HL-60 (cell line): ENCODE data around the gene LCE3C.

Source experiments
- DNase-seq, 2 experiments: peaks; one replicate each; pipeline ENCODE4 v3.0.0-alpha.2; 2010 to 2020; ENCODE audit warnings: low read depth in 1 of 2, low spot score in 1 of 2
- H3K27ac ChIP-seq: fragments of 250-450 bp; sonication (Bioruptor Pico); replicated peaks from 2 replicates; pipeline ENCODE4 v1.5.1; 2020; ENCODE audit warnings: mild to moderate bottlenecking, moderate library complexity
- H3K27me3 ChIP-seq: fragments of 250-450 bp; sonication (Bioruptor Pico); 2 replicates; pipeline ENCODE4 v1.5.1; 2021; ENCODE audit warnings: mild to moderate bottlenecking, moderate library complexity; ENCODE audit not compliant: insufficient read depth, poor library complexity, severe bottlenecking
- H3K4me3 ChIP-seq: replicated peaks from 2 replicates; pipeline ENCODE4 v1.5.1; 2011; ENCODE audit warnings: mild to moderate bottlenecking, control low read depth, low read length; ENCODE audit not compliant: insufficient read depth
- CTCF ChIP-seq: IDR thresholded peaks from one replicate; pipeline ENCODE4 v1.5.1; 2011; ENCODE audit warnings: low read length, control low read depth, inconsistent platforms; ENCODE audit not compliant: insufficient read depth
- GABPA ChIP-seq: IDR thresholded peaks from 2 replicates; pipeline ENCODE4 v1.6.1; 2012; ENCODE audit warnings: low read depth
- POLR2AphosphoS5 ChIP-seq: IDR thresholded peaks from 2 replicates; pipeline ENCODE4 v1.6.1; 2012; ENCODE audit warnings: low read depth
- SPI1 ChIP-seq: IDR thresholded peaks from 2 replicates; pipeline ENCODE4 v1.6.1; 2012; ENCODE audit warnings: low read depth, mild to moderate bottlenecking, borderline replicate concordance
- TF ChIP-seq, protein P1 (sequence below): IDR thresholded peaks from 2 replicates; pipeline ENCODE4 v1.6.1; 2012; ENCODE audit warnings: low read depth; ENCODE audit not compliant: insufficient replicate concordance

LCE3C gene

DNA sequence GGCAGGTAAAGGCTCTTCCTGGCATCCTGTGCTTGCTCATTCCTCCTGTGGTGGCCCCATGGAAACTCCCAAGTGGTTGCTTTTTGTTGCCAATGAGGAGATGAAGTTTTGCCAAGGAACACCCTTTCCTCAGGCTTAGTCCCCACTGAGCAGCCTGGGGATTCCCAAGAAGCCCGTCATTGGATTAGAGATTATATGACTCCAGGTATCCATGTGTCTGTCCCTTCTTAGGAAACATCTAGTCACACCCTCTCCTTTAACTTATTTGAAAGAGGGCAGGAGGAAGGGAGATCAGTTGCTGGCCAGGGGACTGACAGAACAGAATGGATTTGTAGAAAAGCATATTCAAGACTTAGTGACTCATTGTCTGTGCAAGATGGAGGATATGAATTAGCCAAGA lies 26.7 kb downstream of the LCE3C start:
- no peaks in the 10 kb centered on the region for H3K27me3 ChIP-seq
- no peak for DNase-seq
- no peak overlapping the region for H3K27ac ChIP-seq
- TF ChIP-seq POLR2AphosphoS5 (no peak), SPI1 (no peak), GABPA (no peak), CTCF (no peak)
- TF ChIP-seq, protein P1, sequence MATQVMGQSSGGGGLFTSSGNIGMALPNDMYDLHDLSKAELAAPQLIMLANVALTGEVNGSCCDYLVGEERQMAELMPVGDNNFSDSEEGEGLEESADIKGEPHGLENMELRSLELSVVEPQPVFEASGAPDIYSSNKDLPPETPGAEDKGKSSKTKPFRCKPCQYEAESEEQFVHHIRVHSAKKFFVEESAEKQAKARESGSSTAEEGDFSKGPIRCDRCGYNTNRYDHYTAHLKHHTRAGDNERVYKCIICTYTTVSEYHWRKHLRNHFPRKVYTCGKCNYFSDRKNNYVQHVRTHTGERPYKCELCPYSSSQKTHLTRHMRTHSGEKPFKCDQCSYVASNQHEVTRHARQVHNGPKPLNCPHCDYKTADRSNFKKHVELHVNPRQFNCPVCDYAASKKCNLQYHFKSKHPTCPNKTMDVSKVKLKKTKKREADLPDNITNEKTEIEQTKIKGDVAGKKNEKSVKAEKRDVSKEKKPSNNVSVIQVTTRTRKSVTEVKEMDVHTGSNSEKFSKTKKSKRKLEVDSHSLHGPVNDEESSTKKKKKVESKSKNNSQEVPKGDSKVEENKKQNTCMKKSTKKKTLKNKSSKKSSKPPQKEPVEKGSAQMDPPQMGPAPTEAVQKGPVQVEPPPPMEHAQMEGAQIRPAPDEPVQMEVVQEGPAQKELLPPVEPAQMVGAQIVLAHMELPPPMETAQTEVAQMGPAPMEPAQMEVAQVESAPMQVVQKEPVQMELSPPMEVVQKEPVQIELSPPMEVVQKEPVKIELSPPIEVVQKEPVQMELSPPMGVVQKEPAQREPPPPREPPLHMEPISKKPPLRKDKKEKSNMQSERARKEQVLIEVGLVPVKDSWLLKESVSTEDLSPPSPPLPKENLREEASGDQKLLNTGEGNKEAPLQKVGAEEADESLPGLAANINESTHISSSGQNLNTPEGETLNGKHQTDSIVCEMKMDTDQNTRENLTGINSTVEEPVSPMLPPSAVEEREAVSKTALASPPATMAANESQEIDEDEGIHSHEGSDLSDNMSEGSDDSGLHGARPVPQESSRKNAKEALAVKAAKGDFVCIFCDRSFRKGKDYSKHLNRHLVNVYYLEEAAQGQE, result no peak
- no peak overlapping the region for H3K4me3 ChIP-seq

- H3K27ac ChIP-seq, result no peak overlapping the region
- no peaks in the 10 kb centered on the region for H3K27me3 ChIP-seq
- H3K4me3 ChIP-seq, result no peak overlapping the region
- no peak for DNase-seq
- TF ChIP-seq CTCF, result no peak
- TF ChIP-seq, protein P1, result no peak
- TF ChIP-seq SPI1, result no peak
- no peak for TF ChIP-seq GABPA
- no peak for TF ChIP-seq POLR2AphosphoS5
Observed at GRCh38 chr1:152630596-152630995, 30.6 kb downstream of the LCE3C start.

- Histone ChIP-seq H3K27me3 (no peaks in the 10 kb centered on the region), H3K4me3 (no peak overlapping the region), H3K27ac (no peak overlapping the region)
- no peak for DNase-seq
- TF ChIP-seq CTCF, result no peak
- no peak for TF ChIP-seq SPI1
Observed at GRCh38 chr1:152640351-152640750, 40.3 kb downstream of the LCE3C start.

DNA sequence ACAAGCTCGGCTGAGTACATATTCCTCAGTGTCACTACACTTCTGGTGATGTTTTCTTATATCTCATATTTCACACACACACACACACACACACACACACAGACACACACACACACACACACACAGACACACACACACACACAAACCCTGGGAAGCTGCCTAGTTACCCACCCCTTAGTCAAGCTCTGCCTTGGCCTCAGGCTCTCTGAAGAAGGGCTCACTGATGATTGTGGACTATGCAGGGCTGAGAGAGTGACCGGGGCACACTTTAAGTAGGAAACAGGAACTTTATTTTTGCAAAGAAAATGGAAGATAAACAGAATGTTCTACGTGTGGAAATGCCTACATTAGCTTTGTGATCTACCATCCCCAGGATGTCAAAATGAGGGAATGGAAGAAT lies 43.9 kb downstream of the LCE3C start:
- TF ChIP-seq POLR2AphosphoS5, result no peak
- no peak for TF ChIP-seq SPI1
- TF ChIP-seq, protein P1, result no peak
- TF ChIP-seq CTCF, result no peak
- no peak for TF ChIP-seq GABPA
- DNase-seq, result no peak
- H3K4me3 ChIP-seq, result no peak overlapping the region
- H3K27ac ChIP-seq, result no peak overlapping the region
- no peaks in the 10 kb centered on the region for H3K27me3 ChIP-seq
